HG03354 (cell line): ENCODE data around the gene CLEC16A.

Experiments used
- ATAC-seq: cut with Tn5 transposase; IDR thresholded peaks from one replicate; pipeline ENCODE4 v1.9.1; 2021; ENCODE audit warnings: mild to moderate bottlenecking; ENCODE audit not compliant: unreplicated experiment, poor library complexity, severe bottlenecking

CLEC16A gene

GRCh38 chr16:11006656-11007055 is 62.3 kb downstream of the CLEC16A start:
- no peak for ATAC-seq

DNA sequence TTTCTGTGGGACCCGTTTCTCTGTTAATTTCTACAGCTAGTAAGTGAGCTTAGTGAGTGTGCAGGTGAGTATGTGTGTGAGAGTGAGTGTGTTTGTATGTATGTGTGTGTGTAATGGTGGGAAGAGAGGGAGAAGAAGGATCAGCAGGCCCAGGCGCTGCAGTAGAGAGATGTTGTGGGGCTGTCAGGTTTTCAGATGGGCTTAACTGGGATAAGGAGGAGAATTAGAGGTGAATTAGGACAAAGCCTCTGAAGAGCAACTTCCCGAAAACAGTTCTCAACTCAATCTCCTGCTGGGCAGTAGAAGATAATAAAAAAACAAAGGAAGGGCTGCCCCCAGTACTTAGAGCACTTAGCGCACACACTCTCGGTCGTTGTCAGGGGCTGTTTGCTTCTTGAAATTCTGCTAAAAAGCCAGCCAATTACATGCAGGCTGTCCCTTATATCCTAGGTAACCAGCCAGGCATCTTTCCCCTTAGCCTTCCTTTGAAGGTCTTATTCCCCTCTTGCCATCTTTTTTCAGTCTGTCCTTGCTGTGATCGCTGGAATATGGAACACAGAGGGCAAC is 63.4 kb downstream of the CLEC16A start:
- no peak for ATAC-seq

DNA sequence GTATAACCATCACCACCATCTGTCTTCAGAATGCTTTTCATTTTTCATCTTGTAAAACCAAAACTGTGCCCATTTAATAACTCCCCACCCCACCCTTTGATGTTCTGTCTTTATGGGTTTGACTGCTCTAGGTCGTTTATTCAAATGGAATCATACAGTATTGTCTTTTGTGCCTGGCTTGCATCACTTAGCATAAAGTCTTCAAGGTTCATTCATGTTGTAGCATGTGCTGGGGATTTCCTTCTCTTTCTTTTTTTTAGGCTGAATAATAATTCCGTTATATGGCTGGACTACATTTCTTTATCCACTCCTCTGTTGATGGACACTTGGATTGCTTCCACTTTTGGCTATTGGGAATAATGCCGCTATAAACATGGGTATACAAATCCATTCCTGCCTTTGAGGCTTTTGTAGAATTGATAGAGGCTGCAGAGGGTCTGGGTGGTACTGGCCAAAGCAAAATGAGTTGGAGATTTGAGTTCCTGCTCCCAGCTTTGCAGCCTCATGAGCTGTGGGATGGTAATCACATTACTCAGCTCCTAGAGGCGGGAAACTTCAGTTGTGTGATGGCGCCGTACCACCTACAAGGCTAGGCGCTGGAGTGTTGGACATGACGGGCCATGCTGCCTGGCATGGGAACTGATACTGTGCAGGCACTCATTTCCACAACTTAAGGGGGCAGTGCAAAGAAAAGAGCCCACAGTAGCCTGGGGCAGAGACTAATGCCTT is 64.8 kb downstream of the CLEC16A start:
- no peak for ATAC-seq

DNA sequence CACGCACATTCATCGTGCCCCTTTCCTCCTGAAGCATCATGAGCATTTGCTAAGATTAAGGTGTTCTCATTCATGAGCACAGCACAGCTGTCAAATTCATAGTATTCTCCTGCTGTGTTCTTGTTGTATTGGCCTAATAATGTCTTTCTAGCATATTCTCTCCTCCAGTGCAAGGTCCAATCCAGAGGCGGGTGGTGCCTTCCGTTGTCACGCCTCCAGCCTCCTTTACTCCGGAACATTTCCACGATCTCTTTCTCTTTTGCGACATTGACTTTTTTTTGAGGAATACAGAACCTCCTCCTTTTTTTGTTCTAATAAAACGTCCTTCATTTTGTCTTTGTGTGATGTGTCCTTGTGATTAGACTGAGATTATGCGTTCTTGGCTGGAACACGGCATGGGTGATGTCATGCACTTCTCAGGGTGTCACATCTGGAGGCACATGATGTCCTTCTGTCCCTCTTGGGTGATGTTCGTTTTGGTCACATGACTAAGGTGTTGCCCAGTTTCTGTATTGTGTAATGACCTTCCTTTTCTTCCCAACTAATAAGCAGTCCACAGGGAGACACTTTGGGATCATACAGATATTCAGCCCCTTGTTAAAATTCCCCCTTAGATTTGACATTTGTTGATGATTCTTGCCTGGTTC is 66.3 kb downstream of the CLEC16A start:
- no peak for ATAC-seq

GRCh38 chr16:11011326-11011725 is 67.0 kb downstream of the CLEC16A start:
- no peak for ATAC-seq

DNA sequence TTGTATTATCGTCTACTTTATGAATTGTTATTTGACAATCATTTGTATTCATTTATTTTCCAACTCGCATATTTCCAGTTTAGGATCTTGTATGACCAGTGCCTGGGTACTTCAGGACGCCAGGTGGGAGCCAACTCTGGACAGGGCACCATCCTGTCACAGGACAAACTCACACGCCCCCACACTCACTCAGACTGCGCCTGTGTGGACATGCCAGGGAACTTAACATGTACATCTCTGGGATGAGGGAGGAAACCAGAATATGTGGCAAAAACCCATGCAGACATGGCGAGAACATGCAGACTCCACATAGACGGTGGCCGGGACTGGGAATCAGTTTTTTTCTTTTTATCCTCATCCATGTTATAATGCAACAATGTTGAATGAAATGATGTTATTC is 68.5 kb downstream of the CLEC16A start:
- ATAC-seq: no peak

DNA sequence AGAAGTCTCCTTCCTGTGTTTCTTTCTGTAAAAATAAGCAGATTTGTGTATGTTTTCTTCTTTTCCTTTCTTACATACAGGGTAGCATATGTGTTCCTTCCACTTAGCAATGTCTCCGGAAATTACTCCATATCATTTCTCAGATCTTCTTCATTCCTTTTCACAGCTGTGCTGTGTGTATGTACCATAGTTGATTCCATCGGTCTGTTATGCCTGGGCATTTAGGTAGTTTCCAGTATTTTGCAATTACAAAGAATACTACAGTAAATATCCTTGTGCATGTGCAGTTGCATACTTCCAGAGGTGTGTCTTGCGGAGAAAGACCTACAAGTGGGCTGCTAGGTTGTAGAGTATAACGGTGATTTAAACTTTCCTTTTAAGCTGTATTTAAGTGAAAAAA is 69.8 kb downstream of the CLEC16A start:
- no peak for ATAC-seq

- no peak for ATAC-seq
These were observed 70.7 kb downstream of the CLEC16A start for GRCh38 chr16:11015076-11015475.

DNA sequence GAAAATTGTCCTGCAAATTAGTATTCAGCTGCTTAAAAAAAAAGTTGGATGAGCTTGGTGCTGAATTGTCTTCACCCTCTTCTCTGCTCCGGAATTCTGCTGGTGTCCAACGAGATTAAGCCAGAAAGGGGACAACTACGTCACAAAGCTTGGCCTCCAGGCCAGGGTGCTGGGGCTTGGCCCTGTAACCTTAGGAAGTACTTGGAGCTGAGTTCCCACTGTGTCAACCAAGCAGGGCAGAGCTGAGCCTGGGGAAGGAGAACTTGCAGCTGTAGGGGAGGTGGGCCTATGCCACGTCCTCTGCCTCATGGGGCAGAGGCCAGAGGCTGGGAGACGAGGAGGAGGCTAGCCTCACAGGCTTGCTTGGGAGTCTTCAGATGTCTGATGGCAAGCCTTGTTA is 71.2 kb downstream of the CLEC16A start:
- no peak for ATAC-seq

DNA sequence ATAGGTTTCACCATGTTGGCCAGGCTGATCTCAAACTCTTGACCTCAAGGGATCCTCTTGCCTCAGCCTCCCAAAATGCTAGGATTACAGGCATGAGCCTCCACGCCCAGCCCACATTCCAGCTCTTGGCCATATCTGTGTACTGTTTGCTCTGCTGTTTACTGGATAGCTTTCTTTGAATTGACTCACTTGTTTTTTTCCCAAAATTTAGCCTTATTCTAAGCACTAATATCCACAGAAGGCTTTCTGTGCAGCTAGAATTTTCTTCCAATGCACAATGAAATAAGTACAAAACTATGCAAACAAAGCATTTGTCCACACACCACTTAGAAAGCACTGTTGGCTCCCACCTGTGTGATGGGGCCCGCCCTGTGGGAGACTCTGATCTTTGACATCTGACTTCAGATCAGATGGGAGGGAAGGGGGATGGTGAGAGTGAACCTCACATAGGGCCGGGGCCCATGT is 72.2 kb downstream of the CLEC16A start:
- no peak for ATAC-seq

- ATAC-seq: no peak
These were observed 72.6 kb downstream of the CLEC16A start for GRCh38 chr16:11016993-11017392.

DNA sequence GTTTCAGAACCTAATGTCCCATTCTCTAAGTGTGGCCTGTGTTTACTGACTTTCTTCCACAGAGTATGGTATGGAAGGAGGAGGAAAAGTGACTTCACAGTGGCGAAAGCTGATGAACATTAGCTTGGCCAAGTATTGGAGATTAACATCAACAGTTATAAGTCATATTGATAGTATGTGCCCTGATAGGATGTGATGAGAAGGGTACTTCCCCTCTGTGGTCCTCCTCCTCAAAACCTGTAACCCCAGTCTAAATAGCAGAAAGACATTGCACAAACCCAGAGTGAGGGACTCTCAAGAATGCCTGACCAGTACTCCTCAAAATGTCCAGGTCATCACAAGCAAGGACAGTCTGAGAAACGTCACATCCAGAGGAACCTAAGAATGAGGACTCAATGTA is 73.1 kb downstream of the CLEC16A start:
- no peak for ATAC-seq

GRCh38 chr16:11020388-11020787 is 76.0 kb downstream of the CLEC16A start:
- ATAC-seq: no peak

DNA sequence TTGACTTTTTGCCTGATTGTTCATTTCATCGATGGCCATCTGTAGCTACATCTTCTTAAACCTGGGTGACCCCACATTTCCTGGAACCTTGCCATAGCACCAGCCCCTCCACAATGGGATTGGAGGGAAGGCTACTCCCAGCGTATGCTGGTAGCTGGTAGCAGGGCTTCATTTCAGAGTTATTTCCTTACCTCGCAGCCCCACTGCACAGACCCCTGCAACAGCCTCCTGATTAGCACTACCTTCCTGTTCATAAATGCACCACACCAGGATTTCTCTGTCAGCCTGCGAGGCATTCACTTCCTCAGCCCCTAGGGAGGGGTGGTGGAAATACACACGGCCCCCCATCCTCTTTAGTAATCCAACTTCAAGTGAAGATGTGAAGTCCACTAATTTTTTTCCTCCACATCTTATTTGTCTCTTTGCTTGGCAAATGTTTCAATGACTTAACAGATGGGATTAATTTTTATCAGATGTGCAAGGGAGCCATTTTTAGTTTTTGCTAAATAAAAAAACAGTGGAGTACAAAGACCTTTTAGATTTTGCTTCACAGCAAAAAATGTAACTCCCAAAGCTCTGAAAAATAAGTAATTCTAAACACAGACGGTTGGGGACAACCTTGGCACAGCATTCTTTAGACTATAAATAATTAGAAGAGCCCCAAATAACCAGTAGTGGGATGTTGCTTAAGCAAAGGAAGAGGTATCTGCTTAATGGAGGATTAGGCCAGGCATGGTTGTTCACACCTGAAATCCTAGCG is 76.6 kb downstream of the CLEC16A start:
- no peak for ATAC-seq

GRCh38 chr16:11022002-11022401 is 77.6 kb downstream of the CLEC16A start:
- ATAC-seq: no peak

DNA sequence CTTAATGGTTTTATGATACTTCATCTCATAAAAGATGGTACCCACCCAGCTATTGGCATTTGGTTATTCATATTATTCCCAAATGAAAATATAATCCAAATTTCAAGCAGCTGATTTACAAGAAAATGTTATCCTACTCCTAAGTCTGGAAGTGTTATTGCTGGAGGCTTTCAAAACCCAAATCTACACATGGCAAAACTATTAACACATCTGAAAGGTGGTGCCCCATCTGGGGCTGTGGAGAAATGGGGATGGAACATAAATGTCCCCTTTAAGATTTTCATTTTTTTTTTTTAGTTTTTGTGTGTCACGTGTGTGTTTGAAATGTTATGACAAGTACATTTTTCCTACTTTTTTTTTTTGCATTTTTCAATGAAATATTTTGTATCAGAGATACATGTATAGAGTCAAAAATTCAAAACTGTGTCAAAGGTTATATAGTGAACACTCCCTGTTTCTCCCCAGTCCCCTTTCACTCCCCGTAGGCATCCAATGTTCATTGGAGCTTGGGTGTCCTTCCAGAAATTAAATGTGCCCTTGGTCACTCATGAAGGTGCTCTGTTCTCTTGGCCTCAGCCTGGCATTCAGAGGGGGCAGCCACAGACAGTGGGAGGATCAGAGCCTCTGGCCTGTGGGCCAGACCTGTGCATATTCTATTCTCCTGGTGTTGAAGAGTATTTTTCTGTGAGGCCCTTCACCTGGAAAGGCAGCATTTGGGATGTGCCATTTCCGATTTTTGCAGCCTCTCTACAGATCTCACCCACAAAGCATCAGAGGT is 79.1 kb downstream of the CLEC16A start:
- ATAC-seq: no peak

- peak; percentile 16 for ATAC-seq
These were observed 80.1 kb downstream of the CLEC16A start for GRCh38 chr16:11024333-11025053.

- peak; percentile 59 for ATAC-seq
These were observed 80.8 kb downstream of the CLEC16A start for GRCh38 chr16:11025120-11025531.

DNA sequence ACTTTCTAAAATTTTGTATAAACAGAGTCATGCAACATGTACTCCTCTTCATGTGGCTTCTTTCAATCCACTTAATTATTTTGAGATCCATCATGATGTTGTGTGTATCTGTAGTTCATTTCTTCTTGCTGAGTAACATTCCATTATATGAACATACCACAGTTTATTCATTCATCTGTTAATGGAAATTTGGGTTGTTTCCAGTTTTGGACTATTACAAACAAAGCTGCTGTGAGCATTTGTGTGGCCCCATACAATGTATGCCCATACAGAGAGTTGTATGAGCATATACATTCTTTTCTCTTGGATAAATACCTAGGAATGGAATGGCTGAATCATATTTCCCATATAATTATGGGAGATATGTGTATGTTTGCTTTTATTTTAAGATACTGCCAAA is 85.6 kb downstream of the CLEC16A start:
- no peak for ATAC-seq
